Fibroblast of skin of back (primary cell): ENCODE results near the gene METRNL.

Source experiments
- DNase-seq: peaks from one replicate; pipeline ENCODE4 v3.0.0-alpha.2; 2013

METRNL gene

GRCh38 chr17:83067071-83067717 is 12.2 kb upstream of the METRNL start:
- DNase-seq = no peak

GRCh38 chr17:83067718-83068261 is 11.6 kb upstream of the METRNL start:
- no peak for DNase-seq

GRCh38 chr17:83068641-83069570 is 10.5 kb upstream of the METRNL start:
- no peak for DNase-seq

- DNase-seq = no peak
Observed at GRCh38 chr17:83069571-83069906, 9.9 kb upstream of the METRNL start.

- no peak for DNase-seq
Observed at GRCh38 chr17:83069931-83070742, 9.3 kb upstream of the METRNL start.

GRCh38 chr17:83070800-83071341 is 8.5 kb upstream of the METRNL start:
- no peak for DNase-seq

GRCh38 chr17:83071365-83071764 is 8.0 kb upstream of the METRNL start:
- no peak for DNase-seq

- DNase-seq = no peak
Observed at GRCh38 chr17:83071966-83072562, 7.3 kb upstream of the METRNL start.

- no peak for DNase-seq
Observed at GRCh38 chr17:83072600-83073358, 6.6 kb upstream of the METRNL start.

- no peak for DNase-seq
Observed at GRCh38 chr17:83073389-83074063, 5.9 kb upstream of the METRNL start.

GRCh38 chr17:83074486-83075223 is 4.8 kb upstream of the METRNL start:
- no peak for DNase-seq

- no peak for DNase-seq
Observed at GRCh38 chr17:83075270-83075880, 4.0 kb upstream of the METRNL start.

- DNase-seq = no peak
Observed at GRCh38 chr17:83076938-83077337, 2.5 kb upstream of the METRNL start.

- DNase-seq = no peak
Observed at GRCh38 chr17:83077411-83077810, 2.0 kb upstream of the METRNL start.

GRCh38 chr17:83077939-83078338 is 1.5 kb upstream of the METRNL start:
- no peak for DNase-seq

GRCh38 chr17:83078378-83079351 is 744 bp upstream of the METRNL start:
- no peak for DNase-seq

- no peak for DNase-seq
Observed at GRCh38 chr17:83079766-83080578, 563 bp downstream of the METRNL start.

GRCh38 chr17:83080579-83080857 is 1.1 kb downstream of the METRNL start:
- DNase-seq = no peak
